Middle frontal gyrus (tissue), 1 donor: ENCODE data around the gene FBXO24.

Source experiments
- DNase-seq: peaks from one replicate; pipeline ENCODE4 v3.0.0-alpha.2; 2015; ENCODE audit warnings: low spot score; ENCODE audit errors: extremely low spot score

FBXO24 gene

GRCh38 chr7:100590077-100590737 lies 4.1 kb downstream of the FBXO24 start:
- DNase-seq: no peak

- no peak for DNase-seq
Measured at GRCh38 chr7:100591596-100591995, 5.5 kb downstream of the FBXO24 start.

GRCh38 chr7:100595188-100595587 lies 9.1 kb downstream of the FBXO24 start:
- DNase-seq: no peak

- no peak for DNase-seq
Measured at GRCh38 chr7:100598425-100598824, 12.3 kb downstream of the FBXO24 start.

- DNase-seq: no peak
Measured at GRCh38 chr7:100599911-100600729, 14.0 kb downstream of the FBXO24 start.

- no peak for DNase-seq
Measured at GRCh38 chr7:100600730-100601038, 14.6 kb downstream of the FBXO24 start.

- no peak for DNase-seq
Measured at GRCh38 chr7:100602889-100603725, 17.0 kb downstream of the FBXO24 start.

- DNase-seq: no peak
Measured at GRCh38 chr7:100603726-100604027, 17.5 kb downstream of the FBXO24 start.

- no peak for DNase-seq
Measured at GRCh38 chr7:100604028-100604975, 18.2 kb downstream of the FBXO24 start.

GRCh38 chr7:100604976-100605911 lies 19.1 kb downstream of the FBXO24 start:
- no peak for DNase-seq

- no peak for DNase-seq
Measured at GRCh38 chr7:100606313-100606712, 20.2 kb downstream of the FBXO24 start.

GRCh38 chr7:100607111-100607510 lies 21.0 kb downstream of the FBXO24 start:
- DNase-seq: no peak

- DNase-seq: no peak
Measured at GRCh38 chr7:100609958-100610357, 23.8 kb downstream of the FBXO24 start.

GRCh38 chr7:100611983-100612729 lies 26.0 kb downstream of the FBXO24 start, which contains the start of gene MOSPD3:
Gene MOSPD3, plus strand, starts transcription at chr7:100612540. Its CDS starts 252 bp downstream, at chr7:100612792.
- DNase-seq: peak; percentile 99

- DNase-seq: no peak
Measured at GRCh38 chr7:100612730-100613390, 26.7 kb downstream of the FBXO24 start.

- DNase-seq: no peak
Measured at GRCh38 chr7:100613412-100614175, 27.5 kb downstream of the FBXO24 start.

GRCh38 chr7:100614308-100614861 lies 28.3 kb downstream of the FBXO24 start:
- DNase-seq: no peak

GRCh38 chr7:100620239-100620638 lies 34.1 kb downstream of the FBXO24 start:
- no peak for DNase-seq
